ENCODE results near the gene IL32. TPM values are rescaled to one million over a fixed set of nuclear protein-coding genes. Genes with fewer than 3 reads are reported as not detected.

The IL32 gene
- total RNA-seq, 2 experiments from 2014 or later: 378 to 383 TPM

- no peaks in the 10 kb centered on the region for H3K9me3 Mint-ChIP-seq
- no peak overlapping the region for H3K4me3 Mint-ChIP-seq
- peaks cover 52% of the 10 kb centered on the region for H3K4me1 Mint-ChIP-seq (ENCODE audit: low read depth)
Measured at GRCh38 chr16:3088925-3089716, 23.7 kb downstream of the IL32 start.

GRCh38 chr16:3089717-3090592 lies 24.5 kb downstream of the IL32 start:
- Histone ChIP-seq H3K27me3 (ENCODE audit: control insufficient read depth in 1 of 2, insufficient read depth in 2 of 2, low read length in 2 of 2) (no peaks in the 10 kb centered on the region), H3K36me3 (ENCODE audit: insufficient read depth, low read length) (no peaks in the 10 kb centered on the region), H3K27ac (ENCODE audit: low read depth in 1 of 2, low read length in 2 of 2) (no peak overlapping the region), H3K4me3 (ENCODE audit: low read length) (no peak overlapping the region), H3K4me1 (ENCODE audit: insufficient read depth, low read length) (peaks cover 76% of the 10 kb centered on the region), H3K9me3 (ENCODE audit: control insufficient read depth in 1 of 2, insufficient read depth in 1 of 2, low read length in 2 of 2) (no peaks in the 10 kb centered on the region)
- H3K27me3 Mint-ChIP-seq: no peaks in the 10 kb centered on the region
- ATAC-seq (ENCODE audit: poor library complexity) (no peak), DNase-seq (no peak)
- H3K36me3 Mint-ChIP-seq (ENCODE audit: low read depth): no peaks in the 10 kb centered on the region
- H3K4me3 Mint-ChIP-seq: no peak overlapping the region
- H3K4me1 Mint-ChIP-seq (ENCODE audit: low read depth): peaks cover 53% of the 10 kb centered on the region
- TF ChIP-seq CTCF (IDR thresholded peaks at IDR 0.05): no peak
- POLR2A ChIA-PET: interaction anchor here (1.1 to 2.1 kb wide), 2 partner anchors 11 to 13 kb away, joined by 3 to 20 read pairs; no protein-coding TSS in a partner anchor
- CTCF ChIA-PET: no interaction called here
- intact Hi-C loops (cut with DNase I, micrococcal nuclease): no loop called here
- H3K9me3 Mint-ChIP-seq: no peaks in the 10 kb centered on the region
- H3K27ac Mint-ChIP-seq: no peak overlapping the region

More at GRCh38 chr16:3088925-3089716, 23.7 kb downstream of the IL32 start:
- Histone ChIP-seq H3K4me3 (ENCODE audit: low read length) (no peak overlapping the region), H3K9me3 (ENCODE audit: control insufficient read depth in 1 of 2, insufficient read depth in 1 of 2, low read length in 2 of 2) (no peaks in the 10 kb centered on the region), H3K27ac (ENCODE audit: low read depth in 1 of 2, low read length in 2 of 2) (no peak overlapping the region), H3K4me1 (ENCODE audit: insufficient read depth, low read length) (peaks cover 68% of the 10 kb centered on the region), H3K27me3 (ENCODE audit: control insufficient read depth in 1 of 2, insufficient read depth in 2 of 2, low read length in 2 of 2) (no peaks in the 10 kb centered on the region), H3K36me3 (ENCODE audit: insufficient read depth, low read length) (no peaks in the 10 kb centered on the region)
- H3K27ac Mint-ChIP-seq: no peak overlapping the region
- intact Hi-C loops (cut with DNase I, micrococcal nuclease): no loop called here
- POLR2A ChIA-PET: interaction anchor here (1.1 to 4.5 kb wide), 2 partner anchors 12 to 13 kb away, joined by 3 to 35 read pairs; no protein-coding TSS in a partner anchor
- ATAC-seq (ENCODE audit: poor library complexity) (no peak), DNase-seq (no peak)
- CTCF ChIA-PET: no interaction called here
- no peaks in the 10 kb centered on the region for H3K36me3 Mint-ChIP-seq (ENCODE audit: low read depth)
- H3K27me3 Mint-ChIP-seq: no peaks in the 10 kb centered on the region
- no peak for TF ChIP-seq CTCF (IDR thresholded peaks at IDR 0.05)

GRCh38 chr16:3091551-3091950 lies 26.1 kb downstream of the IL32 start:
- ChIA-PET CTCF (interaction anchor here (0.6 kb wide), 1 partner anchor 37 kb away, joined by 3 read pairs; no protein-coding TSS in a partner anchor), POLR2A (interaction anchor here (2.1 kb wide), 1 partner anchor 15 kb away, joined by 20 read pairs; no protein-coding TSS in a partner anchor)

More at GRCh38 chr16:3091551-3091950, 26.1 kb downstream of the IL32 start:
- no peak overlapping the region for H3K27ac ChIP-seq (ENCODE audit: low read depth in 1 of 2, low read length in 2 of 2)
- peaks cover 53% of the 10 kb centered on the region for H3K4me1 Mint-ChIP-seq (ENCODE audit: low read depth)
- H3K4me1 ChIP-seq (ENCODE audit: insufficient read depth, low read length): peaks cover 85% of the 10 kb centered on the region
- no peaks in the 10 kb centered on the region for H3K9me3 ChIP-seq (ENCODE audit: control insufficient read depth in 1 of 2, insufficient read depth in 1 of 2, low read length in 2 of 2)
- H3K27ac Mint-ChIP-seq: peak overlapping the region; percentile 58
- H3K27me3 ChIP-seq (ENCODE audit: control insufficient read depth in 1 of 2, insufficient read depth in 2 of 2, low read length in 2 of 2): no peaks in the 10 kb centered on the region
- no peak overlapping the region for H3K4me3 ChIP-seq (ENCODE audit: low read length)
- no peak for TF ChIP-seq CTCF (IDR thresholded peaks at IDR 0.05)
- no peaks in the 10 kb centered on the region for H3K36me3 ChIP-seq (ENCODE audit: insufficient read depth, low read length)
- H3K4me3 Mint-ChIP-seq: no peak overlapping the region
- intact Hi-C loops (cut with DNase I, micrococcal nuclease): no loop called here
- DNase-seq (no peak), ATAC-seq (ENCODE audit: poor library complexity) (no peak)
- no peaks in the 10 kb centered on the region for H3K27me3 Mint-ChIP-seq
- no peaks in the 10 kb centered on the region for H3K9me3 Mint-ChIP-seq
- no peaks in the 10 kb centered on the region for H3K36me3 Mint-ChIP-seq (ENCODE audit: low read depth)
